ENCODE data around the gene MFSD6L. TPM values are rescaled to one million over a fixed set of nuclear protein-coding genes. Genes with fewer than 3 reads are reported as not detected.
A peak's percentile ranks its signal among the peaks of the same experiment; 100 is the strongest.

The MFSD6L gene
- total RNA-seq, 1 donor from 2014 or later = 11.2 TPM

DNA sequence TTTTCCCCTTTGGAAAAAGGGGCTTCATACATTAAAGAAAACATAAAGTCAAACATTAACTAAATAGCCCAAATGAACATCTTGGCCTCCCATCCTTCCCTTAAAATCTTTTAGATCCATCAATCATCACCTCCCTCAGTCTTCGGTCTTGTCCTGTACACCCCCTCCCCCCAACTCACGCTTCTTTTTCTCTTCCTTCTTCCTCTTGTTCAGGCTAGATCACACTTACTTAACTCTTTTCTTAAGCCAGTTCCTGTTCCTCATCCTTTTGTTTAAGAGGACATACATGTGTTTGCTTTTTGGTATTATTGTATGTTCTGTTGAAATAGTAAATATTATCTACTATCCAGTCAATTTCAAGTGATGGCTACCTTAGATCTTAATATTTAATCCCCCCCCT, 5.5 kb downstream of the MFSD6L start:
- peaks cover 6% of the 10 kb centered on the region for H3K9me3 Mint-ChIP-seq (ENCODE audit: low read depth)
- no peak overlapping the region for H3K4me3 Mint-ChIP-seq (ENCODE audit: low read depth)
- H3K4me1 Mint-ChIP-seq (ENCODE audit: low read depth) = peaks cover 60% of the 10 kb centered on the region
- no peak for DNase-seq (ENCODE audit: low spot score, unreplicated experiment)
- no peaks in the 10 kb centered on the region for H3K27me3 Mint-ChIP-seq
- TF ChIP-seq, protein P1, sequence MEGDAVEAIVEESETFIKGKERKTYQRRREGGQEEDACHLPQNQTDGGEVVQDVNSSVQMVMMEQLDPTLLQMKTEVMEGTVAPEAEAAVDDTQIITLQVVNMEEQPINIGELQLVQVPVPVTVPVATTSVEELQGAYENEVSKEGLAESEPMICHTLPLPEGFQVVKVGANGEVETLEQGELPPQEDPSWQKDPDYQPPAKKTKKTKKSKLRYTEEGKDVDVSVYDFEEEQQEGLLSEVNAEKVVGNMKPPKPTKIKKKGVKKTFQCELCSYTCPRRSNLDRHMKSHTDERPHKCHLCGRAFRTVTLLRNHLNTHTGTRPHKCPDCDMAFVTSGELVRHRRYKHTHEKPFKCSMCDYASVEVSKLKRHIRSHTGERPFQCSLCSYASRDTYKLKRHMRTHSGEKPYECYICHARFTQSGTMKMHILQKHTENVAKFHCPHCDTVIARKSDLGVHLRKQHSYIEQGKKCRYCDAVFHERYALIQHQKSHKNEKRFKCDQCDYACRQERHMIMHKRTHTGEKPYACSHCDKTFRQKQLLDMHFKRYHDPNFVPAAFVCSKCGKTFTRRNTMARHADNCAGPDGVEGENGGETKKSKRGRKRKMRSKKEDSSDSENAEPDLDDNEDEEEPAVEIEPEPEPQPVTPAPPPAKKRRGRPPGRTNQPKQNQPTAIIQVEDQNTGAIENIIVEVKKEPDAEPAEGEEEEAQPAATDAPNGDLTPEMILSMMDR (IDR thresholded peaks at IDR 0.05; ENCODE audit: unreplicated experiment) = no peak
- H3K36me3 Mint-ChIP-seq (ENCODE audit: insufficient read depth) = peaks cover 10% of the 10 kb centered on the region
- H3K27ac Mint-ChIP-seq = peak overlapping the region; percentile 17

- Mint-ChIP-seq H3K4me1 (ENCODE audit: low read depth) (peaks cover 65% of the 10 kb centered on the region), H3K27ac (no peak overlapping the region), H3K4me3 (ENCODE audit: low read depth) (no peak overlapping the region), H3K27me3 (no peaks in the 10 kb centered on the region), H3K9me3 (ENCODE audit: low read depth) (peaks cover 6% of the 10 kb centered on the region), H3K36me3 (ENCODE audit: insufficient read depth) (peaks cover 10% of the 10 kb centered on the region)
- DNase-seq (ENCODE audit: low spot score, unreplicated experiment) = no peak
- TF ChIP-seq, protein P1 (IDR thresholded peaks at IDR 0.05; ENCODE audit: unreplicated experiment) = no peak
These were observed 6.5 kb downstream of the MFSD6L start for GRCh38 chr17:8792646-8793045.

GRCh38 chr17:8791910-8792270, 7.3 kb downstream of the MFSD6L start:
- Mint-ChIP-seq H3K36me3 (ENCODE audit: insufficient read depth) (peaks cover 10% of the 10 kb centered on the region), H3K9me3 (ENCODE audit: low read depth) (peaks cover 6% of the 10 kb centered on the region), H3K27me3 (peaks cover 2% of the 10 kb centered on the region), H3K4me1 (ENCODE audit: low read depth) (peaks cover 58% of the 10 kb centered on the region), H3K4me3 (ENCODE audit: low read depth) (no peak overlapping the region), H3K27ac (no peak overlapping the region)
- DNase-seq (ENCODE audit: low spot score, unreplicated experiment) = no peak
- TF ChIP-seq, protein P1 (IDR thresholded peaks at IDR 0.05; ENCODE audit: unreplicated experiment) = no peak

GRCh38 chr17:8791248-8791909, 7.8 kb downstream of the MFSD6L start:
- DNase-seq (ENCODE audit: low spot score, unreplicated experiment) = no peak
- H3K4me1 Mint-ChIP-seq (ENCODE audit: low read depth) = peaks cover 54% of the 10 kb centered on the region
- peaks cover 4% of the 10 kb centered on the region for H3K27me3 Mint-ChIP-seq
- H3K9me3 Mint-ChIP-seq (ENCODE audit: low read depth) = peaks cover 6% of the 10 kb centered on the region
- TF ChIP-seq, protein P1 (IDR thresholded peaks at IDR 0.05; ENCODE audit: unreplicated experiment) = peak; percentile 51
- no peak overlapping the region for H3K4me3 Mint-ChIP-seq (ENCODE audit: low read depth)
- H3K27ac Mint-ChIP-seq = no peak overlapping the region
- H3K36me3 Mint-ChIP-seq (ENCODE audit: insufficient read depth) = peaks cover 10% of the 10 kb centered on the region

- H3K9me3 Mint-ChIP-seq (ENCODE audit: low read depth) = peaks cover 6% of the 10 kb centered on the region
- peaks cover 10% of the 10 kb centered on the region for H3K36me3 Mint-ChIP-seq (ENCODE audit: insufficient read depth)
- H3K4me1 Mint-ChIP-seq (ENCODE audit: low read depth) = peaks cover 42% of the 10 kb centered on the region
- no peak overlapping the region for H3K4me3 Mint-ChIP-seq (ENCODE audit: low read depth)
- no peak for DNase-seq (ENCODE audit: low spot score, unreplicated experiment)
- peaks cover 7% of the 10 kb centered on the region for H3K27me3 Mint-ChIP-seq
- TF ChIP-seq, protein P1 (IDR thresholded peaks at IDR 0.05; ENCODE audit: unreplicated experiment) = no peak
- peak overlapping the region; percentile 71 for H3K27ac Mint-ChIP-seq
These were observed 9.4 kb downstream of the MFSD6L start for GRCh38 chr17:8789743-8790142.
